Pancreas (tissue), 10 donors: ENCODE data around the gene IL26. TPM values are rescaled to one million over a fixed set of nuclear protein-coding genes. Genes with fewer than 3 reads are reported as not detected.
"Not testable (repeated sequence)": the region's sequence is repeated elsewhere in the genome, so short reads cannot be mapped to it uniquely, and the experiment has no call there.

Experiments
- ATAC-seq, 4 donors: fragments of 200-7000 bp; cut with Tn5 transposase; one replicate each; pipeline versions ENCODE4 v1.8.0 to v1.9.1; 2020; ENCODE audit warnings: mild to moderate bottlenecking in 4 of 4, moderate library complexity in 4 of 4
- DNase-seq, 6 donors: peaks; one replicate each; pipeline ENCODE4 v3.0.0-alpha.2; 2020
- FAIRE-seq: peaks from 2 replicates; lab custom pipeline; 2012; peaks lifted over from hg19 to GRCh38; lab: Jason Lieb, UNC
- H3K27ac ChIP-seq, 4 donors: fragments of 200-600 bp; sonication (generic); 1 replicate in 3 of 4; 2 replicates in 1 of 4; pipeline versions ENCODE4 v1.5.0 to v1.8.0; 2020
- H3K27me3 ChIP-seq, 4 donors: fragments of 200-600 bp; one replicate each; pipeline ENCODE4 v1.8.0; 2021
- H3K36me3 ChIP-seq, 3 donors: fragments of 200-600 bp; sonication (generic) in 1 of 3; one replicate each; pipeline versions ENCODE4 v1.5.0 to v1.8.0; 2020 to 2021
- H3K4me1 ChIP-seq, 3 donors: fragments of 200-600 bp; one replicate each; pipeline ENCODE4 v1.8.0; 2021
- H3K4me3 ChIP-seq, 4 donors: fragments of 200-600 bp; sonication (generic) in 2 of 4; one replicate each; pipeline versions ENCODE4 v1.5.0 to v1.8.0; 2020 to 2021
- H3K9me3 ChIP-seq, 4 donors: fragments of 200-600 bp; one replicate each; pipeline ENCODE4 v1.8.0; 2021
- WGBS, 2 donors: extraction: QIAGEN DNeasy Blood & Tissue Kit; methylation state at CpG; one replicate each; pipeline ENCODE4 v1.1.7; 2013; 5-methylcytosine and 5-hydroxymethylcytosine counted together
- intact Hi-C, 3 donors: fragments of 100-400 bp; cut with DNase I; formaldehyde crosslinking; loops; one replicate each; pipeline versions ENCODE4 v1.11.1 to v1.14.2; 2022
- polyA plus RNA-seq, 2 donors: library from polyadenylated mRNA; stranded (reverse); fragments of 200-250 nt; gene quantifications; one replicate each; pipeline ENCODE4 v1.2.3, GENCODE V29; 2013
- total RNA-seq, 6 donors: library from RNA; stranded (reverse); fragmentation: NEBNext Ultra II Directional in 4 of 6; extraction: Animal tissue kit (Norgen Biotek cat#: 25700) in 4 of 6; gene quantifications; one replicate each; pipeline versions ENCODE4 v1.2.1 to v1.2.4, GENCODE V29; 2021 to 2023
- TF ChIP-seq, protein P1 (sequence below), 4 donors: fragments of 200-600 bp; sonication (generic) in 3 of 4; IDR thresholded peaks; one replicate each; pipeline versions ENCODE4 v1.5.0 to v1.8.0; 2021; ENCODE audit warnings: antibody characterized with exemption in 4 of 4
- donor health status: healthy with polysubstance abuse.
- donor health status: DM: no; HTN: no; CAD: no; lungs with moderate emphysema.
- donor health status: DM: no; HTN: no; CAD: no.
- donor health status: control.
- donor health status: control.
- donor health status: Bipolar disorder and iron deficiency.
- donor health status: DM: yes; HTN: yes; CAD: no.
- donor health status: DM: no; HTN: no; CAD: no.
- donor health status: DM: no; HTN: no; CAD: no.
- donor health status: DM: yes; HTN: yes; CAD: no.

IL26 gene
- total and polyA plus RNA-seq, 8 donors = not detected

- FAIRE-seq (no peak), DNase-seq (no peak), ATAC-seq (peak in 1 of 4 donors; percentile 19)
- H3K4me1 ChIP-seq = no peaks in the 10 kb centered on the region
- H3K4me3 ChIP-seq = no peak overlapping the region
- intact Hi-C loops = no loop called here
- 52% methylated on average over 4 of the region's 4 CpGs for WGBS, 2 donors
- no peak overlapping the region for H3K27ac ChIP-seq
- TF ChIP-seq, protein P1, sequence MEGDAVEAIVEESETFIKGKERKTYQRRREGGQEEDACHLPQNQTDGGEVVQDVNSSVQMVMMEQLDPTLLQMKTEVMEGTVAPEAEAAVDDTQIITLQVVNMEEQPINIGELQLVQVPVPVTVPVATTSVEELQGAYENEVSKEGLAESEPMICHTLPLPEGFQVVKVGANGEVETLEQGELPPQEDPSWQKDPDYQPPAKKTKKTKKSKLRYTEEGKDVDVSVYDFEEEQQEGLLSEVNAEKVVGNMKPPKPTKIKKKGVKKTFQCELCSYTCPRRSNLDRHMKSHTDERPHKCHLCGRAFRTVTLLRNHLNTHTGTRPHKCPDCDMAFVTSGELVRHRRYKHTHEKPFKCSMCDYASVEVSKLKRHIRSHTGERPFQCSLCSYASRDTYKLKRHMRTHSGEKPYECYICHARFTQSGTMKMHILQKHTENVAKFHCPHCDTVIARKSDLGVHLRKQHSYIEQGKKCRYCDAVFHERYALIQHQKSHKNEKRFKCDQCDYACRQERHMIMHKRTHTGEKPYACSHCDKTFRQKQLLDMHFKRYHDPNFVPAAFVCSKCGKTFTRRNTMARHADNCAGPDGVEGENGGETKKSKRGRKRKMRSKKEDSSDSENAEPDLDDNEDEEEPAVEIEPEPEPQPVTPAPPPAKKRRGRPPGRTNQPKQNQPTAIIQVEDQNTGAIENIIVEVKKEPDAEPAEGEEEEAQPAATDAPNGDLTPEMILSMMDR (IDR thresholded peaks at IDR 0.05) = no peak
- no peaks in the 10 kb centered on the region for H3K27me3 ChIP-seq
- H3K36me3 ChIP-seq = no peaks in the 10 kb centered on the region
- no peaks in the 10 kb centered on the region for H3K9me3 ChIP-seq
Measured at GRCh38 chr12:68175557-68176061, 50.0 kb downstream of the IL26 start.

DNA sequence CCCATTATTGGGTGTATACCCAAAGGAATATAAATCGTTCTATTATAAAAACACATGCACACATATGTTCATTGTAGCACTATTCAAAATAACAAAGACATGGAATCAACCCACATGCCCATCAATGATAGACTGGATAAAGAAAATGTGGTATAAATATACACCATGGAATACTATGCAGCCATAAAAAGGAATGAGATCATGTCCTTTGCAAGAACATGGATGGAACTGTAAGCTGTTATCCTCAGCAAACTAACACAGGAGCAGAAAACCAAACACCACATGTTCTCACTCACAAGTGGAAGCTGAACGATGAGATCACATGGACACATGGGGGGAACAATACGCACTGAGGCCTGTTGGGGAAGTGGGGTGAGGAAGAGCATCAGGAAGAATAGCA is 50.8 kb downstream of the IL26 start:
- intact Hi-C loops, H3K4me3 ChIP-seq, H3K27me3 ChIP-seq, H3K4me1 ChIP-seq, ATAC-seq, DNase-seq, H3K36me3 ChIP-seq, H3K9me3 ChIP-seq, H3K27ac ChIP-seq, FAIRE-seq: not testable (repeated sequence)
- 89 to 94% methylated on average over 3 of the region's 3 CpGs for WGBS, 2 donors

- FAIRE-seq (no peak), ATAC-seq (no peak), DNase-seq (no peak)
- intact Hi-C loops = no loop called here
- H3K4me1 ChIP-seq = no peaks in the 10 kb centered on the region
- no peak overlapping the region for H3K27ac ChIP-seq
- no peaks in the 10 kb centered on the region for H3K36me3 ChIP-seq
- TF ChIP-seq, protein P1 (IDR thresholded peaks at IDR 0.05) = no peak
- no peaks in the 10 kb centered on the region for H3K9me3 ChIP-seq
- no peaks in the 10 kb centered on the region for H3K27me3 ChIP-seq
- no peak overlapping the region for H3K4me3 ChIP-seq
Measured at GRCh38 chr12:68173792-68174191, 51.8 kb downstream of the IL26 start.

DNA sequence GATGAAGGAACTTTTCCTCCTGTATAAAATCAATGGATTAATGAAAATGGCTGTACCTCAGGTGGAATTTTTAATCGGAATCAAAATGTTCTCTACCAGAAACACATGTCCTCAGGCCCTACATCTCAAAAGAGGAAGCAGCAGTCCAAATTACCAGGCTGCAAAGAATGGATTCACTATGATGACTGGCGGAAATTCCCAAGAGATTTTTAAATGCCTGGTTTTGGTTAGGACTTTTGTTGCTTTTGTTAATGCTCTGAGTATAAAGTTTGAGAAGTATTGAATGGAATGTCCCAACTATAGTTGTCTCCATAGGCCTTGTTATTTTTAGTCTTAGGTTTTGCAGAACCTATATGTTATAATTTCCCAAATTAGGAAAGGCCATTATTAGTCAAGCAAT is 54.9 kb downstream of the IL26 start:
- Histone ChIP-seq H3K36me3 (no peaks in the 10 kb centered on the region), H3K27me3 (no peaks in the 10 kb centered on the region), H3K9me3 (no peaks in the 10 kb centered on the region), H3K27ac (no peak overlapping the region), H3K4me1 (no peaks in the 10 kb centered on the region), H3K4me3 (no peak overlapping the region)
- no peak for FAIRE-seq
- WGBS, 2 donors = 82 to 92% methylated on average over 2 of the region's 2 CpGs
- DNase-seq = no peak
- intact Hi-C loops = no loop called here
- ATAC-seq = no peak
- TF ChIP-seq, protein P1 (IDR thresholded peaks at IDR 0.05) = no peak

DNA sequence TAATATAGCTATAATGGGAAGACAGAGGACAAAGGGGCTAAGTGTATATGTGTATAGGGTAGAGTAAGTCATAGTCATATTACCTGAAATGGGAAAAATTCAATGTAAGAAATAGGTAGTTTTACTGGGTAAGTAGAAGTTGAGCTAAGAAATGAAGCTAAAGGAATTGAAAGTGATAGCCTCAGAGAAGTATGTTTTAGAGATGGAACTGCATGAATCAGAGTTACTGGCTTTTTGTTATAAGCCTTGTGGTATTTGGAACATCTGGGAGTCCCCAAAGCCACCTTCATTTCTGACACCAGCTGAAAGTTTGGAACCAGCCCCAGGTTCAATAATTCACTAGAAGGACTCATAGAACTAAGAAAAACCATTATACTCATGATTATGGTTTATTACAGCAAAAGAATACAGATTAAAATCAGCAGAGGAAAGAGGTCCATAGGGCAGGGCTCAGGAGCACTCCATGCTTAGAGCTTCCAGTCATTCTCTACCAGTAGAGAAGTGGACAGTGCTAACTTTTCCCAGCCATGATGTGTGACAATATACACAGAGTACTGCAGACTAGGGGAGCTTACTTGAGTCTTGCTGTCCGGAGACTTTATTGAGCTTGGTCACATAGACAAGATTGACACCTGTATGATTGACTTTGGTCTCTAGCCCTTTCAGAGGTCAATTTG is 56.3 kb downstream of the IL26 start:
- TF ChIP-seq, protein P1 (IDR thresholded peaks at IDR 0.05) = no peak
- no peaks in the 10 kb centered on the region for H3K27me3 ChIP-seq
- intact Hi-C loops = no loop called here
- DNase-seq (no peak), FAIRE-seq (no peak), ATAC-seq (no peak)
- H3K4me1 ChIP-seq = no peaks in the 10 kb centered on the region
- no peaks in the 10 kb centered on the region for H3K9me3 ChIP-seq
- H3K27ac ChIP-seq = no peak overlapping the region
- WGBS, 2 donors = 86 to 93% methylated on average over 1 of the region's 1 CpG
- no peak overlapping the region for H3K4me3 ChIP-seq
- no peaks in the 10 kb centered on the region for H3K36me3 ChIP-seq
